Muscle layer of colon (tissue), 2 donors: ENCODE results near the gene SGMS1.

Experiments
- H3K27ac ChIP-seq: one replicate; pipeline ENCODE4 v1.7.0; 2013; ENCODE audit warnings: low read depth, mild to moderate bottlenecking, low read length, moderate library complexity
- H3K27me3 ChIP-seq, 2 donors: one replicate each; pipeline ENCODE4 v1.7.0; 2013; ENCODE audit warnings: low read length in 2 of 2, mild to moderate bottlenecking in 2 of 2; ENCODE audit not compliant: insufficient read depth in 2 of 2, control insufficient read depth in 1 of 2
- H3K36me3 ChIP-seq: one replicate; pipeline ENCODE4 v1.7.0; 2013; ENCODE audit warnings: mild to moderate bottlenecking, low read length; ENCODE audit not compliant: insufficient read depth
- H3K4me1 ChIP-seq: one replicate; pipeline ENCODE4 v1.7.0; 2013; ENCODE audit warnings: mild to moderate bottlenecking, low read length; ENCODE audit not compliant: insufficient read depth
- H3K4me3 ChIP-seq, 2 donors: one replicate each; pipeline ENCODE4 v1.7.0; 2013; ENCODE audit warnings: low read length in 2 of 2, low read depth in 1 of 2, mild to moderate bottlenecking in 1 of 2, moderate library complexity in 1 of 2
- H3K9ac ChIP-seq: one replicate; pipeline ENCODE4 v1.7.0; 2013; ENCODE audit warnings: low read length
- H3K9me3 ChIP-seq: one replicate; pipeline ENCODE4 v1.7.0; 2013; ENCODE audit warnings: mild to moderate bottlenecking, low read length
- donor health status: abdominal sarcoma.
- donor health status: Adenocarcinoma of cecum.

SGMS1 gene

DNA sequence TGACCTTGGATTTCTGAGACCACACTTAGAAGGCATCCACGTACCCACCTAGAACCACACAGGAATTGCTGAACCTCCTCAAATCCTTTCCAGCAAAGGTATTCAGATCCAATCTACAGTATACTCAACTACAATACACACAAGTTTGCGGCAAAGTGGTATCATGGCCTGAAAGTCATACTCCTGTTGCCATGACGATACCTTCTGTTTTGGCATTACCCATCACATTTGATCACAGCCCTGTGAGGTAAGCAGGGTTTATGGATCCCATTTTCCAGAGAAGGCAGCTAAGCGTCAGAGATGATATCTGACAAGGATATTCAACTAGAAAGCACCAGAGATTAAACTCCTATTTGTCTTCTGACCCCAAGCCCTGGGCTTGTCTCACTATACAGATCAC, 32.8 kb downstream of the SGMS1 start:
- no peak overlapping the region for H3K4me3 ChIP-seq
- H3K36me3 ChIP-seq = no peaks in the 10 kb centered on the region
- no peak overlapping the region for H3K9ac ChIP-seq
- H3K27me3 ChIP-seq = no peaks in the 10 kb centered on the region
- no peaks in the 10 kb centered on the region for H3K9me3 ChIP-seq
- H3K4me1 ChIP-seq = no peaks in the 10 kb centered on the region
- H3K27ac ChIP-seq = no peak overlapping the region

DNA sequence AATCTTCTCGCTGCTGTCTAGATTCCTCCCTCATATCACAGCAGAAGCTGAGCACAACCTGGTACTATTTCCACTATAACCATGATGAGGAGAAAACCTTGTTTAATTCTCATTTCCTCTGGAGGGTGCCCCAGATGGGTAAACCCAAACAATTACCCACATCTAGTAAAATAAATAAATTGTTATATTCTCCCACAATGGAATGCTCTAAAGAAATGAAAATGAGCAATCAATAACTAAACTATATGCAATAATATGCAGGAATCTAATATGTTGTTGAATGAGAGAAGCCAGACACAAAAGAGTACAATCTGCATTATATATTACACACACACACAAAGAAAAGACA, 37.0 kb downstream of the SGMS1 start:
- no peak overlapping the region for H3K4me3 ChIP-seq
- H3K4me1 ChIP-seq = peaks cover 6% of the 10 kb centered on the region
- no peak overlapping the region for H3K27ac ChIP-seq
- H3K9me3 ChIP-seq = no peaks in the 10 kb centered on the region
- no peak overlapping the region for H3K9ac ChIP-seq
- H3K27me3 ChIP-seq = no peaks in the 10 kb centered on the region
- no peaks in the 10 kb centered on the region for H3K36me3 ChIP-seq

DNA sequence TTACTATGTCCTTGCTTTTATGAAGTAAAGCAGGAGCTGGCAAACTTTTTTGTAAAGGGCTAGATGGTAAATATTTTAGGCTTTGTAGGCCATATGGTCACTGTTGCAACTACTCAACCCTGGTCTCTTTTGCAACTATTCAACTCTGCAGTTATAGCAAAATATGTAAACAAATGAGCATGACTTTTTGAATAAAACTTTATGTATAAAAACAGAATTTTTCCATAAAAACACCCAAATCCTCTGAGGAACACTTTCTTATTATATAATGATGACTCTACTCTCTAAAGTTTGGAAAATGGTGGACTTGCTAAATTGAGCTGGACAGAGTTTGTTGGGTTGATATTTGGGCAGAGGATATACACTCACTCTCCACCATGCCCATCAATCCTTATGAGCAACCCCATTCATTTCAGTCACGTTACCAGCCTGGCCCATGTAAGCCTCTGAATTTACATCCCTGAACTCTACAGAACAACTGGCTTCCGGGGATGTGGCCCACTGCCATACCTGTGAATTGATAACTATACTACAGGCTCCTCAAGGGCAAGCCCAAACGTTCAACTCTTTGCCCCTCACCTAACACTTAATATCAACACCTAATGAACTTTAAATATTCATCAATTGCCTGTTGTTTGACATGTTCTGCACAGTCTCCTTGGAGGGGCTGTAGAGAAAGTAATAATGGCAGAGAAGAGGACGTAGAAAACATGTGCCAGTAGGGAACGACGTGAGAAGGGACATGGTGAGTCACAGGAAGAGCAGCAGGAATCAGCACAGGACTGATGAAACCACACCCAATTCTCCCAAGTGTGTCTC, 37.6 kb downstream of the SGMS1 start:
- H3K27me3 ChIP-seq = no peaks in the 10 kb centered on the region
- H3K9ac ChIP-seq = no peak overlapping the region
- H3K27ac ChIP-seq = no peak overlapping the region
- no peaks in the 10 kb centered on the region for H3K9me3 ChIP-seq
- H3K4me1 ChIP-seq = peaks cover 6% of the 10 kb centered on the region
- H3K36me3 ChIP-seq = no peaks in the 10 kb centered on the region
- H3K4me3 ChIP-seq = no peak overlapping the region

DNA sequence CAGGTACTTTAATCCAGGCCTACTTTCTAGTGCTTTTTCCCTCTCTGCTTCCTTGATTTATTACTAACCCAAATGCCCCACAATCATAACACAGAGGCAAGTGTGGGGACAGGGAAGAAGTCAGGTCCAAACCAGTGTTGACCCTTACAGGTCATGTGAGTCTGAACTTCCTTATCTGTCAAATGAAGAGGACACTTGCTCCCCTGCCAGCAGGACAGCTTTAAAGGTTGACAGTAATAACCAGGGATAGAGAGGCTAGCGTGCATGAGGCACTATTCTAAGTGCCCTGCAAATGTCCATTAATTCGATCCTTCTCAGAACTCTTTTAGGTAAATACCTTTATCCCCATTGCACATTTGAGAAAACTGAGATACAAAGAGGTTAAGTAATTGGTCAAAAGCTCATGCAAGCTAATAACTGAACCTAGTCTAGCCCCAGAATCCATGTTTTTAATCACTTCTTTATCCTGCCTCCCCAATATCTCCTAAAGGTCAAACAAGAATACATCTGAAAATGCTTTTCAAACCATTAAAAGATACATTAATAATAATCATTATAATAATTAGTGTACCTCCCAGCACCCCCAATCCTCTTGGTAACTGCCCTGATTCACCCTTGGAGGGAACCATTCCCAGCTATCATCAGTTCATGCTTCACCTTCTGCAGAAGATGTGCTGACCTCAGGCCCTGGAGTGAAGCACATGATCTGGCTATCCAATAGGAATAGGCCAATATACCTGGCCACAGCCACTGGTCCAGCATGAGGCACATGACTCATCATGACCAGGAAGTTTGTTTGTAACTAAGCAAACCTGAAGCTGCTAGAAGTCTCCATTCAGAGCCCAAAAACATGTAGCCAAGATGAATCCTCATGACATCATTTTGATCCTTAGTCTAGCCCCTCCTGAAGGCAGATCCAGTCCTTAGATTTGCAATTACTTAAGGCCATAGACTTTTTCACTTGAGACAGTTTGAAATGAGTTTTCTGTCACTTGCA, 40.7 kb downstream of the SGMS1 start:
- no peak overlapping the region for H3K4me3 ChIP-seq
- no peaks in the 10 kb centered on the region for H3K36me3 ChIP-seq
- H3K9ac ChIP-seq = no peak overlapping the region
- H3K9me3 ChIP-seq = no peaks in the 10 kb centered on the region
- peaks cover 13% of the 10 kb centered on the region for H3K4me1 ChIP-seq
- H3K27me3 ChIP-seq = no peaks in the 10 kb centered on the region
- no peak overlapping the region for H3K27ac ChIP-seq

DNA sequence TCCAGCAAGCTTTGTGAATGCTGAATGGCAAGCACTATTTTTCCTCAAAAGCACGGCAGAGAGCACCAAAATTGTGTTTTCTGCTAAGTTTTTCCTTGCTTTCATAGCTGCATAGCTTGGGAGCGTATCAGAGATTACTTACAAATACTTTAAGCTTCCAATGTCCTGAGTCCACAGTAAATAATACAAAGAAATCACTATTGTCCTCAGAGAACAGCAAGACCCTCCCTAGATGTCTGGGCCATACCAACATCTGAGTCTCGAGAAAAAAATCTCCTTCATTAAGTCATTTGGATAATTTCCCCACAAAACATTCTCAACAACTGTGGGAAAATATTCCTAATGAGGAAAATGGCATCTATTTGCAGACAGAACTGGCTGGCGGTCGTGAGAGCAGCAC, 41.7 kb downstream of the SGMS1 start:
- Histone ChIP-seq H3K4me3 (no peak overlapping the region), H3K9ac (no peak overlapping the region), H3K4me1 (peaks cover 19% of the 10 kb centered on the region), H3K27ac (no peak overlapping the region), H3K9me3 (no peaks in the 10 kb centered on the region), H3K36me3 (no peaks in the 10 kb centered on the region), H3K27me3 (no peaks in the 10 kb centered on the region)

DNA sequence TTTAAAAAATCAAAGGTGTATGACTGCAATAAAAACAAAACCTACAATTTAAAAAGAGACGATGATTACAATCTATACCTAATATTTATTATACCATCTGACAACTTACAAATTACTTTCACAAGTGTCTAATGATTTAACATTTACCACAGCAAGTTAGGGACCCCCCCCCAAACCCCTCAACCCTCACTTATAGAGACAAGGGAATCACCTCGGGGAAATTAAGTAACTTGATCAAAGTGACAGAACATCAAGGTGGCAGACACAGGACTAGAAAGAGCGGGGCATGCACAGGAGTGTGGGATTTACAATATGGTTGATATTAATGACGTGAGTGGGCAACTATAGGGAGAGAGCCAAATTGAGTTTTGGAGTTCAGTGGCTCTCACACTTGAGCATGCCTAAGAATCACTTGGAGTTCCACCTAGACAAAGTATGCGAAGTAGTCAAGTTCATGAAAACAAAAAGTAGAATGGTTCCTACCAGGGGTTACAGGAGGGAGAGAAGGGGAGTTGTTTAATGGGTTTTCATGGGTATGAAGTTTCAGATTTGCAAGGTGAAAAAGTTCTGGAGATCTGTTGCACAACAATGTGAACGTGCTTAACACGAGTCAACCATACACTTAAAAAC, 43.4 kb downstream of the SGMS1 start:
- no peaks in the 10 kb centered on the region for H3K27me3 ChIP-seq
- no peaks in the 10 kb centered on the region for H3K9me3 ChIP-seq
- no peak overlapping the region for H3K4me3 ChIP-seq
- no peak overlapping the region for H3K9ac ChIP-seq
- H3K4me1 ChIP-seq = peaks cover 31% of the 10 kb centered on the region
- no peak overlapping the region for H3K27ac ChIP-seq
- H3K36me3 ChIP-seq = no peaks in the 10 kb centered on the region

DNA sequence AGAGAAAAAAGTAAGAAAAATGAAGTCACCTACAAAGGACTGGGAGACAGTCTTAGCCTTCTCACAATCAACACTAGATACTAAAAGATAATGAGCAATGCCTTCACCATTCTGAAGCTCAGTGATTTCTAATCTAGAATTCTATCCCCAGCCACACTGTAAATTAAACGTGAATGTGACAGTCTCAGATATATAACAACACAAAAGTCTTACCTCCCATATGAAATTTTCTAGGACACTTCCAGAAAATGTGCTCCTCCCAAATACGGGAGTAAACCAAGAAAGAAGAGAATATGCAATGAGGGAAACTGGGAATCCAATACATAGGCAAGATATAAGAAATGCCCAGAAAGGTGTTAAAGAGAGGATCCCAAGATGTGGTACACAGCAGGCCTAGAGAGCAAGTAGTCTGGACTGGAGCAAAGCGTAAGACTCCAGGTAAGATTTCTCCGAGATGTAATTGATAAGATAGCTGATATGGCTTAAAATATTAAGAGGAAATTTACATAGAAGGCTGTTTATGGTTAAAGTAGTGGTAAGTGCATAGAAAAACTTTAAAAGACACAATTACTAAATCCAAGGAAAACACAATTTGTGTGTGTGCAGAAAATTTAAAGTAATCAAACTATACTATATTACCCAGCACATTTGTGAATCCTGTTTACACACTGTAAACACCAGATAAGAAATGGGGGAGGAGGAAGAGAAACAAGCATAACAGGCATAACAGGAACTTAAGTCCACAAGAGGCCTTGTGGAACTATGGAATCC, 44.1 kb downstream of the SGMS1 start:
- H3K27ac ChIP-seq = no peak overlapping the region
- no peak overlapping the region for H3K4me3 ChIP-seq
- peaks cover 27% of the 10 kb centered on the region for H3K4me1 ChIP-seq
- H3K36me3 ChIP-seq = no peaks in the 10 kb centered on the region
- no peaks in the 10 kb centered on the region for H3K27me3 ChIP-seq
- no peak overlapping the region for H3K9ac ChIP-seq
- no peaks in the 10 kb centered on the region for H3K9me3 ChIP-seq

DNA sequence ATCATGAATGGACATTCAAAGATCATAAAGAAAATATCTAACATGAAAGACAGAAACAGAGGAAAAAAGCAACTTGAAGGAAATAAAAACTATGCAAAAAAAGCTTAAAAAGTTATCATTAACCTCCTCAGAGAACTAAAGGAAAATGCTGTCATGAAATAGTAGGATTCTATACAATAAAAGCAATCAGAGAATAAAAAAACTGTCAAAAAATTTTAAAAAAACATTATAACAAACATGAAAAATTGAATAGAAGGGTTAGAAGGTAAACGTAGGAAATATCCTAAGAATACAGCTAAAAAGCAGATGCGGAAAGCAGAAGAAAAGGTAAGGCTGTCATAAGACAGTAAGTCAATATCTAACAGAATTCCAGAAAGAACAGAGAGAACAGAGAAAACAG, 44.8 kb downstream of the SGMS1 start:
- H3K36me3 ChIP-seq = no peaks in the 10 kb centered on the region
- H3K27ac ChIP-seq = no peak overlapping the region
- H3K27me3 ChIP-seq = no peaks in the 10 kb centered on the region
- H3K9ac ChIP-seq = no peak overlapping the region
- H3K4me1 ChIP-seq = peaks cover 27% of the 10 kb centered on the region
- H3K9me3 ChIP-seq = no peaks in the 10 kb centered on the region
- H3K4me3 ChIP-seq = no peak overlapping the region

DNA sequence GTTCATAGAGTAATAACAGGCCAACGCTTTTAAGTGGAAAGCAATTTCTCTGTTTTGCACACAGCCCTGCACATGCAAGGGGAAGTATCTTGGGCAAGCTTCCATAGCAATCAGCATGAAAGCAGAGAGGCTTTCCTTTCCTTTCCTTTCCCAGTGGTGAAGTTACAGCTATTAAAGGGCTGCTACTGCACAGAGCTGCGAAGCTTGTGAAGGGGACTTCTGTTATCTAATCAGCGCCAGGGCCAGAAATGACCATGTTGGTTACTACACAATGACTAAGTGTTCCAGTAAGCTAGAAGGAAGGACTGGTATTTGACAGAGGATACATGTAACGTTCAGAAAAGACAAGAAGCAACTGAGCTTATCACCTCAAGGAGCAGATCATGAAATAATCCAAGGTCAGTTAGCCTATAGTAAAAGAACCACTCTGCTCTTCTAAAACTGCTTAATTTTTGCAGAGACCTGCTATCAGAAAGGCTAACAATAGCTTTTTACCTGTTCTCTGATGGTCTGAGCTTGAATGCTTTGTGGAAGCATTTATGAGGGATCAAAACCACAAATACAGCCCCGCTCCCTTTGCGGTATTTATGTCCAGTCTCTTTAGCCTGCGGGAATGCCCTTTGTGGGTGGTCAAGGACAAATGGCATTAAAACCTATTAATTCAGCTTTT, 45.9 kb downstream of the SGMS1 start:
- Histone ChIP-seq H3K4me3 (no peak overlapping the region), H3K27me3 (no peaks in the 10 kb centered on the region), H3K4me1 (peaks cover 27% of the 10 kb centered on the region), H3K27ac (no peak overlapping the region), H3K36me3 (no peaks in the 10 kb centered on the region), H3K9ac (no peak overlapping the region), H3K9me3 (no peaks in the 10 kb centered on the region)

DNA sequence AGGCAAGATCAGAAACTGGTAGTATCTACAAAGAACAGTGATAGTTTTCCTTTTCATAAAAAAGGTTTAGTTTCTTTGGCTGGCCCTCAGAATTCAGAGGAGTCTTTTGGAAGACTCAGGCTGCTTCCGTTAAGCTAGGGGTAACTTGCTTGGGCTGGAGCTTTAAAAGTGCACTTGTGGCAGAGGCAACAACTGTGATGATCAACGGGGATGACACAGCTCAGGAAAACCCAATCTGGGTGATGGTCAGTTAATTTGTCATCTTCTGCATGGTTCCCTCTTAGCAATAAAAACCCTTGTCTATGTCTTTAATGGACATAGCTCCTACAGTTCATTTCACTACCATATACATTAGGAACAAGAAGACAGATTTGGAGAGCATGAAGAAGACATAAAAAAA, 46.7 kb downstream of the SGMS1 start:
- Histone ChIP-seq H3K36me3 (no peaks in the 10 kb centered on the region), H3K4me1 (peaks cover 27% of the 10 kb centered on the region), H3K4me3 (no peak overlapping the region), H3K27me3 (no peaks in the 10 kb centered on the region), H3K9me3 (no peaks in the 10 kb centered on the region), H3K9ac (no peak overlapping the region), H3K27ac (no peak overlapping the region)
